Measurements from ENCODE around the gene ZNF710. TPM values are rescaled to one million over a fixed set of nuclear protein-coding genes. Genes with fewer than 3 reads are reported as not detected.
A peak's percentile ranks its signal among the peaks of the same experiment; 100 is the strongest.

The ZNF710 gene
- total and polyA plus RNA-seq, 9 of the 15 experiments (the other 6 are each of a cell fraction or from before 2014, with no cell fraction given): 0.56 to 14.2 (median 5.2) TPM

DNA sequence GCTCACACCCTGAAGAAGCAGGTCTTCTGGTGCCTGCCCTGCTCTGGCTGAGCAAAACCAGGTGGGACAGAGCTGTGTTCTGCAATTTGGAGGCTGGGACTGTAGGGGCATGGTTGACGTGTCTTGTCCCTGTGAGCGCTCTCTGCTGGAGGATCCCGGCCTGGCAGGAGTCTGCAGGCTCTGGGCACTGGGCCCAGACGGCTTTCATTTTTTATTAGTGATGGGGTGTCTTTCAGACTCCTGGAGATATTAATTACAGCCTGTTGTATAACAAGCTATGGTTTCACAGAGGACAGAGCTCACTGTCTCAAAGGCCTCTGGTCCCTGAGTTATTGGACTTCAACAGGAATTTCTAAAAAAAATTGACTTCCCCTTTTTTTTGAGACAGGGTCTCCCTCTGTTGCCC, 29.5 kb upstream of the ZNF710 start (continued):
- no peak for TF ChIP-seq ZNF217 (CRISPR knock-in tag; IDR thresholded peaks at IDR 0.05)
- peak; percentile 50 for TF ChIP-seq TFAP4 (CRISPR knock-in tag; IDR thresholded peaks at IDR 0.05; ENCODE audit: borderline replicate concordance)
- TF ChIP-seq SMARCA5 (IDR thresholded peaks at IDR 0.05): no peak
- TF ChIP-seq TAF1 (IDR thresholded peaks at IDR 0.05; ENCODE audit: control insufficient read depth, extremely low read depth, insufficient read depth, low read length, severe bottlenecking): no peak
- TF ChIP-seq IFI16 (CRISPR knock-in tag; IDR thresholded peaks at IDR 0.05): no peak
- TF ChIP-seq KDM4B (IDR thresholded peaks at IDR 0.05; ENCODE audit: borderline replicate concordance in 2 of 2, low read depth in 1 of 2): no peak
- TF ChIP-seq MCM3 (IDR thresholded peaks at IDR 0.05): no peak
- TF ChIP-seq HNRNPH1 (optimal IDR thresholded peaks at IDR 0.05; ENCODE audit: low read depth, low read length): no peak

DNA sequence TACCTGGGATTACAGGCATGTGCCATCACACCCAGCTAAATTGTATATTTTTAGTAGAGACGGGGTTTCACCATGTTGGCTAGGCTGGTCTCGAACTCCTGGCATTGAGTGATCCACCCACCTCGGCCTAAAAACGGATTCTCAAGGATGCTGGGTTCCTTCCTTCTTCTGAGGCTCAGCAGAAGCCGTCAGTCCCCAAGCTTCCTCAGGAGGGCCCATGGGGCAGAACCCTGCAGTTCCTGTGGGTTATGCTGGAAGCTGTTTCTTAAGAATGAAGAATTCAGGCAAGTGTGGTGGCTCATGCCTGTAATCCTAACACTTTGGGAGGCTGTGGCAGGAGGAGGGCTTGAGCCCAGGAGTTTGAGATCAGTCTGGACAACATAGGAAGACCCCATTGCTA, 29.0 kb upstream of the ZNF710 start:
- no peak overlapping the region for H3K4me3 ChIP-seq
- intact Hi-C loops (cut with micrococcal nuclease): no loop called here
- no peaks in the 10 kb centered on the region for H4K20me1 ChIP-seq (replicated peaks; ENCODE audit: control insufficient read depth, insufficient read depth, low read length)
- no peaks in the 10 kb centered on the region for H3K79me2 ChIP-seq (ENCODE audit: control insufficient read depth, insufficient read depth, low read length)
- FAIRE-seq (no peak), DNase-seq (ENCODE audit: extremely low read depth in 1 of 4, low spot score in 3 of 4) (no peak), ATAC-seq (no peak)
- CTCF ChIA-PET (ENCODE audit: low intra/inter-chr PET ratio): interaction anchor here (0.6 to 1.0 kb wide), 2 partner anchors 78 to 1008 kb away, joined by 3 to 4 read pairs; partner anchors contain the start of gene AP3S2
- in situ Hi-C loops (cut with MboI): loop anchor here (5.0 kb wide), 1 partner anchor 70 kb away; no protein-coding TSS in a partner anchor
- H3K4me1 ChIP-seq (replicated peaks in 1 of 2; ENCODE audit: control insufficient read depth in 2 of 2, insufficient read depth in 2 of 2, low read length in 2 of 2): no peaks in the 10 kb centered on the region
- no peaks in the 10 kb centered on the region for H3K36me3 ChIP-seq (ENCODE audit: control insufficient read depth, insufficient read depth, low read length)
- no TSS peak for BruUV-seq (replicated peaks)
- TF ChIP-seq THRAP3 (IDR thresholded peaks at IDR 0.05; ENCODE audit: borderline replicate concordance): no peak
- no peak for TF ChIP-seq ERF (CRISPR knock-in tag; IDR thresholded peaks at IDR 0.05)
- 0 out of 6 replicates have a peak, but pooled peaks of 1 of the 3 experiments have one; percentile 4 for TF ChIP-seq ZBTB11 (CRISPR knock-in tag; IDR thresholded peaks at IDR 0.05)
- TF ChIP-seq MYBL2 (IDR thresholded peaks at IDR 0.05; ENCODE audit: low read depth): no peak
- TF ChIP-seq MYBL2 (CRISPR knock-in tag; IDR thresholded peaks at IDR 0.05; ENCODE audit: borderline replicate concordance): no peak
- 31% methylated on average over 5 of the region's 5 CpGs for WGBS (ENCODE audit: insufficient coverage, low coverage, missing lambda C conversion rate)
- H2AFZ ChIP-seq (ENCODE audit: low read depth, low read length): no peak overlapping the region
- H3K9me3 ChIP-seq (replicated peaks; ENCODE audit: control insufficient read depth, insufficient read depth, low read depth, low read length): no peaks in the 10 kb centered on the region
- H3K27me3 ChIP-seq (ENCODE audit: control insufficient read depth in 2 of 2, insufficient read depth in 2 of 2, low read length in 2 of 2): no peaks in the 10 kb centered on the region
- H3K27ac ChIP-seq (ENCODE audit: extremely low read depth, low read depth, low read length): no peak overlapping the region
- POLR2A ChIA-PET: interaction anchor here (0.6 to 0.9 kb wide), 5 partner anchors 11 to 89 kb away, joined by 3 to 4 read pairs (median 3); partner anchors contain the start of gene AP3S2
- H3K9me1 ChIP-seq (ENCODE audit: control insufficient read depth, insufficient read depth, low read length): no peaks in the 10 kb centered on the region
- H3K4me2 ChIP-seq (ENCODE audit: insufficient read depth, low read length): no peak overlapping the region
- no peak overlapping the region; a peak in 1 of 4 replicates for H3K9ac ChIP-seq (ENCODE audit: insufficient read depth in 1 of 2, low read depth in 2 of 2, low read length in 2 of 2)

Measured in K562 (cell line).